ENCODE measurements around the gene TRIM39.
"Not testable (repeated sequence)": the region's sequence is repeated elsewhere in the genome, so short reads cannot be mapped to it uniquely, and the experiment has no call there.

DNA sequence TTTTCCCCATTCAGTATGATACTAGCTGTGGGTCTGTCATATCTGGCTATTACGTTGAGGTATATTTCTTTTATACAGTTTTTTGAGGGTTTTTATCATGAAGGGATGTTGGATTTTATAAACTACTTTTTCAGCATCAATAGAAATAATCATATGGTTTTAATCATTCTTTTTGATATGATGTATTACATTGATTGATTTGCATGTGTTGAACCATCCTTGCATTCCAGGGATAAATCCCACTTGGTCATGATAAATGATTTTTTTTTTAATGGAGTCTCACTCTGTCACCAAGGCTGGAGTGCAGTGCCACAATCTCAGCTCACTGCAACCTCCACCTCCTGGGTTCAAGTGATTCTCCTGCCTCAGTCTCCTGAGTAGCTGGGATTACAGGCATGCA, 45.7 kb upstream of the TRIM39 start:
- TF ChIP-seq CTCF (IDR thresholded peaks at IDR 0.05); EZH2 (IDR thresholded peaks at IDR 0.05; ENCODE audit: borderline replicate concordance, insufficient read depth, low read depth, low read length, poor library complexity, severe bottlenecking): not testable (repeated sequence)
